GM21423 (cell line): ENCODE results near the gene UBE3B.

Source experiments
- ATAC-seq: cut with Tn5 transposase; IDR thresholded peaks from one replicate; pipeline ENCODE4 v1.9.1; 2021; ENCODE audit warnings: mild to moderate bottlenecking, moderate library complexity; ENCODE audit not compliant: unreplicated experiment

Gene UBE3B

GRCh38 chr12:109449845-109450532 lies 27.4 kb upstream of the UBE3B start:
- ATAC-seq: no peak

GRCh38 chr12:109450980-109451379 lies 26.5 kb upstream of the UBE3B start:
- ATAC-seq: no peak

GRCh38 chr12:109451400-109451799 lies 26.0 kb upstream of the UBE3B start:
- ATAC-seq: no peak

- ATAC-seq: no peak
Measured at GRCh38 chr12:109452489-109452888, 24.9 kb upstream of the UBE3B start.

- no peak for ATAC-seq
Measured at GRCh38 chr12:109455706-109456105, 21.7 kb upstream of the UBE3B start.

- no peak for ATAC-seq
Measured at GRCh38 chr12:109458086-109458485, 19.3 kb upstream of the UBE3B start.

- ATAC-seq: no peak
Measured at GRCh38 chr12:109458771-109459208, 18.6 kb upstream of the UBE3B start.

GRCh38 chr12:109459247-109459646 lies 18.2 kb upstream of the UBE3B start:
- no peak for ATAC-seq

GRCh38 chr12:109460538-109460937 lies 16.9 kb upstream of the UBE3B start:
- ATAC-seq: no peak

GRCh38 chr12:109461049-109461845 lies 16.2 kb upstream of the UBE3B start:
- ATAC-seq: no peak

GRCh38 chr12:109461846-109462756 lies 15.3 kb upstream of the UBE3B start:
- ATAC-seq: no peak

- no peak for ATAC-seq
Measured at GRCh38 chr12:109462868-109463692, 14.4 kb upstream of the UBE3B start.

GRCh38 chr12:109463756-109464155 lies 13.7 kb upstream of the UBE3B start:
- ATAC-seq: no peak

- no peak for ATAC-seq
Measured at GRCh38 chr12:109464642-109465351, 12.6 kb upstream of the UBE3B start.

GRCh38 chr12:109466305-109466704 lies 11.1 kb upstream of the UBE3B start:
- ATAC-seq: no peak

- no peak for ATAC-seq
Measured at GRCh38 chr12:109466821-109467220, 10.6 kb upstream of the UBE3B start.

GRCh38 chr12:109467978-109468676 lies 9.3 kb upstream of the UBE3B start:
- ATAC-seq: no peak

- no peak for ATAC-seq
Measured at GRCh38 chr12:109469517-109469916, 7.9 kb upstream of the UBE3B start.

- ATAC-seq: no peak
Measured at GRCh38 chr12:109473006-109473405, 4.4 kb upstream of the UBE3B start.
